Measurements from ENCODE around the gene LRRK1. TPM values are rescaled to one million over a fixed set of nuclear protein-coding genes. Genes with fewer than 3 reads are reported as not detected.
A peak's percentile ranks its signal among the peaks of the same experiment; 100 is the strongest.

LRRK1 gene
- total and polyA plus RNA-seq, 2 of the 4 experiments (the other 2 are of a cell fraction) = 3.0 to 5.8 TPM

DNA sequence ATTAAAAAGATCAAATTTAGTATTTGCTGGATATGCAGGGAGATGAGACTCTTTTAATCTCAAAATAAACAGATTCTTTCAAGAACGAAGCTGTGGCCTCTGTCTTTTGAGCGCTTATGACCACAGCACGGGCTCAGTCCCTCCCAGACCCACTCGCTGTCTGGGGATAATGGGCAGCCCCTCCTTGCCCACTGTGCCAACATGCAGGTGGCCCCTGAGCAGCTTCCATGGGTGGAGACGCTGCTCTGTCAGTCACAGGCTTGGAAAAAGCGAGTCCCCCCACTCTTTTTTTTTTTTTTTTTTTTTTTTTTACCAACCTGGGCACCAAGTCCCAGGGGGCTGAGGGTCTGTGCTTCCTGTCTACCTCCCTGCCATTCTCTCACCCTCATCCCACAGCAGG, 150.9 kb downstream of the LRRK1 start:
- Histone ChIP-seq H2AK9ac (replicated peaks; ENCODE audit: low read depth, low read length, poor library complexity) (peak overlapping the region; percentile 37), H3K18ac (ENCODE audit: low read depth, low read length) (peak overlapping the region; percentile 89), H3K9me1 (ENCODE audit: insufficient read depth, low read length) (peaks cover 23% of the 10 kb centered on the region), H3K4me1 (ENCODE audit: control insufficient read depth, insufficient read depth, low read length) (peaks cover 25% of the 10 kb centered on the region), H3K27ac (ENCODE audit: insufficient read depth, low read length) (peak overlapping the region; percentile 94), H3K23ac (ENCODE audit: low read depth, low read length) (peak overlapping the region; percentile 61; the same call in 1 of the 2 replicates), H4K8ac (ENCODE audit: low read depth in 2 of 2, low read length in 2 of 2) (peak overlapping the region; percentile 86 to 89), H3K9ac (ENCODE audit: low read depth, low read length) (peak overlapping the region; percentile 5), H3K79me1 (ENCODE audit: low read depth in 1 of 2, low read length in 2 of 2) (peaks cover 0 to 16% of the 10 kb centered on the region in 2 experiments; a peak in 1 of 4 replicates), H2BK20ac (ENCODE audit: low read depth, low read length) (peak overlapping the region; percentile 73), H3K56ac (ENCODE audit: extremely low read depth, insufficient read depth, low read length) (peak overlapping the region; percentile 41), H4K20me1 (ENCODE audit: insufficient read depth, low read length) (no peaks in the 10 kb centered on the region), H3K9me3 (ENCODE audit: control insufficient read depth, insufficient read depth, low read length) (no peaks in the 10 kb centered on the region), H4K91ac (ENCODE audit: insufficient read depth, low read depth, low read length) (peak overlapping the region; percentile 92), H2AFZ (replicated peaks; ENCODE audit: low read length, poor library complexity) (peak overlapping the region; percentile 77), H3K36me3 (ENCODE audit: control insufficient read depth, insufficient read depth, low read length) (peaks cover 7% of the 10 kb centered on the region; the same call in 1 of the 2 replicates), H3K27me3 (ENCODE audit: control insufficient read depth, insufficient read depth, low read length) (no peaks in the 10 kb centered on the region), H4K5ac (ENCODE audit: low read depth, low read length) (peak overlapping the region; percentile 77), H2BK5ac (ENCODE audit: low read depth, low read length, poor library complexity, severe bottlenecking) (peak overlapping the region; percentile 80), H2AK5ac (ENCODE audit: low read depth, low read length) (peak overlapping the region; percentile 83), H2BK15ac (ENCODE audit: low read depth, low read length) (peak overlapping the region; percentile 61; the same call in 1 of the 3 replicates), H3K4ac (ENCODE audit: low read depth, low read length) (peak overlapping the region; percentile 88), H2BK120ac (ENCODE audit: low read depth, low read length) (peak overlapping the region; percentile 93), H3K4me3 (ENCODE audit: insufficient read depth, low read depth, low read length) (no peak overlapping the region), H3K14ac (replicated peaks; ENCODE audit: low read depth, low read length) (peak overlapping the region; percentile 78), H3K4me2 (ENCODE audit: low read depth, low read length) (no peak overlapping the region)
- TF ChIP-seq USF2 (IDR thresholded peaks at IDR 0.05; ENCODE audit: low read depth, low read length) (no peak), RFX5 (IDR thresholded peaks at IDR 0.05; ENCODE audit: low read depth, low read length) (no peak), CEBPB (IDR thresholded peaks at IDR 0.05; ENCODE audit: low read depth, low read length) (no peak), RCOR1 (IDR thresholded peaks at IDR 0.05; ENCODE audit: insufficient replicate concordance, low read length) (no peak), BHLHE40 (IDR thresholded peaks at IDR 0.05; ENCODE audit: low read depth, low read length) (no peak), MAFK (IDR thresholded peaks at IDR 0.05; ENCODE audit: low read depth, low read length) (no peak), NFE2L2 (IDR thresholded peaks at IDR 0.05; ENCODE audit: low read depth, low read length) (no peak), POLR2A (IDR thresholded peaks at IDR 0.05; ENCODE audit: low read depth, low read length) (no peak), ELK1 (IDR thresholded peaks at IDR 0.05; ENCODE audit: borderline replicate concordance, low read depth, low read length) (no peak), RAD21 (IDR thresholded peaks at IDR 0.05; ENCODE audit: low read length) (no peak), SMC3 (IDR thresholded peaks at IDR 0.05; ENCODE audit: low read depth, low read length) (no peak), CHD1 (IDR thresholded peaks at IDR 0.05; ENCODE audit: low read depth, low read length) (no peak), MXI1 (IDR thresholded peaks at IDR 0.05; ENCODE audit: borderline replicate concordance, low read depth, low read length) (no peak), MAZ (IDR thresholded peaks at IDR 0.05; ENCODE audit: borderline replicate concordance, low read depth, low read length) (no peak), FOS (IDR thresholded peaks at IDR 0.05; ENCODE audit: low read depth, low read length) (no peak)
- TF ChIP-seq, protein P1, sequence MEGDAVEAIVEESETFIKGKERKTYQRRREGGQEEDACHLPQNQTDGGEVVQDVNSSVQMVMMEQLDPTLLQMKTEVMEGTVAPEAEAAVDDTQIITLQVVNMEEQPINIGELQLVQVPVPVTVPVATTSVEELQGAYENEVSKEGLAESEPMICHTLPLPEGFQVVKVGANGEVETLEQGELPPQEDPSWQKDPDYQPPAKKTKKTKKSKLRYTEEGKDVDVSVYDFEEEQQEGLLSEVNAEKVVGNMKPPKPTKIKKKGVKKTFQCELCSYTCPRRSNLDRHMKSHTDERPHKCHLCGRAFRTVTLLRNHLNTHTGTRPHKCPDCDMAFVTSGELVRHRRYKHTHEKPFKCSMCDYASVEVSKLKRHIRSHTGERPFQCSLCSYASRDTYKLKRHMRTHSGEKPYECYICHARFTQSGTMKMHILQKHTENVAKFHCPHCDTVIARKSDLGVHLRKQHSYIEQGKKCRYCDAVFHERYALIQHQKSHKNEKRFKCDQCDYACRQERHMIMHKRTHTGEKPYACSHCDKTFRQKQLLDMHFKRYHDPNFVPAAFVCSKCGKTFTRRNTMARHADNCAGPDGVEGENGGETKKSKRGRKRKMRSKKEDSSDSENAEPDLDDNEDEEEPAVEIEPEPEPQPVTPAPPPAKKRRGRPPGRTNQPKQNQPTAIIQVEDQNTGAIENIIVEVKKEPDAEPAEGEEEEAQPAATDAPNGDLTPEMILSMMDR (conservative IDR thresholded peaks at IDR 0.05; ENCODE audit: low read depth, low read length) = no peak
- intact Hi-C loops (cut with micrococcal nuclease) = no loop called here
- CTCF ChIA-PET = no interaction called here
- ATAC-seq (ENCODE audit: low read depth) = no peak
- in situ Hi-C loops (cut with MboI; ENCODE audit: low sequenced_read_pairs) = no loop called here
- DNase-seq = no peak
- BruUV-seq (replicated peaks) = no TSS peak
- 91% methylated on average over 4 of the region's 6 CpGs; no CpG with 5 or more reads in 1 of the 2 experiments for whole genome bisulfite sequencing, 2 experiments (ENCODE audit: extremely low coverage in 2 of 2, insufficient read length in 1 of 2)
- POLR2A ChIA-PET (ENCODE audit: unreplicated experiment) = interaction anchor here (0.5 kb wide), 1 partner anchor 182 kb away, joined by 3 read pairs; the partner anchor contains the start of gene CHSY1
- dilution Hi-C loops (cut with HindIII; ENCODE audit: low sequenced_read_pairs, unreplicated experiment) = no loop called here
